SK-N-SH (cell line): ENCODE data around the gene PEBP1. TPM values are rescaled to one million over a fixed set of nuclear protein-coding genes. Genes with fewer than 3 reads are reported as not detected.

Experiments used
- CTCF ChIA-PET: fragments of 300-600, 350-600 bp; formaldehyde crosslinking; extraction: SDS; loops from one replicate; lab custom pipeline; 2021; lab: Yijun Ruan, JAX
- POLR2A ChIA-PET: fragments of 350-600 bp; sonication (Branson Sonifier 250); formaldehyde crosslinking; extraction: SDS; loops from one replicate; lab custom pipeline; 2020; ENCODE audit warnings: antibody characterized with exemption, inconsistent platforms; lab: Yijun Ruan, JAX
- DNase-seq: peaks from one replicate; pipeline ENCODE4 v3.0.0; 2012
- H2AFZ ChIP-seq: fragments of 200-600 bp; sonication (generic); 2 replicates; pipeline ENCODE4 v1.8.1; 2016; ENCODE audit warnings: antibody characterized with exemption, mild to moderate bottlenecking, low read depth
- H3F3A ChIP-seq: fragments of 200-600 bp; sonication (generic); replicated peaks from 2 replicates; pipeline ENCODE3; 2016; ENCODE audit warnings: antibody characterized with exemption, mild to moderate bottlenecking; ENCODE audit not compliant: insufficient read depth
- H3K27ac ChIP-seq, 2 experiments: fragments of 200-500 bp in 1 of 2; fragments of 200-600 bp in 1 of 2; sonication (Bioruptor generic) in 1 of 2; sonication (generic), shearing (Covaris generic) in 1 of 2; 2 replicates each; pipeline versions ENCODE4 v1.5.1 to v1.6.1; 2014 to 2016; ENCODE audit warnings: low read depth in 2 of 2, inconsistent platforms in 1 of 2, low read length in 1 of 2, mild to moderate bottlenecking in 1 of 2, mixed read lengths in 1 of 2
- H3K27me3 ChIP-seq: fragments of 200-600 bp; sonication (generic), shearing (Covaris generic); 2 replicates; pipeline ENCODE4 v1.6.1; 2016; ENCODE audit warnings: mixed run types; ENCODE audit not compliant: insufficient read depth
- H3K36me3 ChIP-seq, 2 experiments: fragments of 200-500 bp in 1 of 2; fragments of 200-600 bp in 1 of 2; sonication (Bioruptor generic) in 1 of 2; sonication (generic) in 1 of 2; replicated peaks in 1 of 2; 2 replicates each; pipeline versions ENCODE3 to v1.5.1; 2014 to 2016; ENCODE audit warnings: low read length in 1 of 2, mild to moderate bottlenecking in 1 of 2; ENCODE audit not compliant: insufficient read depth in 2 of 2, control insufficient read depth in 1 of 2
- H3K4me1 ChIP-seq, 2 experiments: fragments of 200-500 bp in 1 of 2; fragments of 200-600 bp in 1 of 2; sonication (Bioruptor generic) in 1 of 2; sonication (generic), shearing (Covaris generic) in 1 of 2; 2 replicates each; pipeline versions ENCODE4 v1.5.1 to v1.6.1; 2014 to 2016; ENCODE audit warnings: low read depth in 1 of 2, low read length in 1 of 2, mixed run types in 1 of 2; ENCODE audit not compliant: insufficient read depth in 2 of 2, control insufficient read depth in 1 of 2
- H3K4me2 ChIP-seq: fragments of 200-600 bp; sonication (generic), shearing (Covaris generic); 2 replicates; pipeline ENCODE4 v1.6.1; 2017; ENCODE audit warnings: mixed run types
- H3K4me3 ChIP-seq, 2 experiments: fragments of 200-500 bp in 1 of 2; fragments of 200-600 bp in 1 of 2; sonication (Bioruptor generic) in 1 of 2; sonication (generic), shearing (Covaris generic) in 1 of 2; 2 replicates each; pipeline versions ENCODE4 v1.5.1 to v1.8.1; 2014 to 2016; ENCODE audit warnings: low read depth in 2 of 2, inconsistent platforms in 1 of 2, low read length in 1 of 2, mild to moderate bottlenecking in 1 of 2, mixed read lengths in 1 of 2, moderate library complexity in 1 of 2
- H3K79me2 ChIP-seq: fragments of 200-600 bp; sonication (generic); 2 replicates; pipeline ENCODE4 v1.8.1; 2017; ENCODE audit warnings: mild to moderate bottlenecking; ENCODE audit not compliant: insufficient read depth
- H3K9ac ChIP-seq: fragments of 200-600 bp; sonication (generic); 2 replicates; pipeline ENCODE4 v1.6.1; 2017; ENCODE audit warnings: mixed run types
- H3K9me2 ChIP-seq: fragments of 200-600 bp; sonication (generic); 2 replicates; pipeline ENCODE4 v1.6.1; 2017; ENCODE audit warnings: mixed run types
- H3K9me3 ChIP-seq: fragments of 200-600 bp; sonication (generic); 2 replicates; pipeline ENCODE4 v1.6.1; 2017; ENCODE audit warnings: mixed run types, mild to moderate bottlenecking, moderate library complexity
- H4K20me1 ChIP-seq: fragments of 200-600 bp; sonication (generic); 2 replicates; pipeline ENCODE4 v1.6.1; 2017; ENCODE audit warnings: mild to moderate bottlenecking, mixed run types; ENCODE audit not compliant: insufficient read depth
- CTCF ChIP-seq: fragments of 200-600 bp; sonication (generic); IDR thresholded peaks from 2 replicates; pipeline ENCODE4 v1.6.1; 2017; ENCODE audit warnings: antibody characterized with exemption, mild to moderate bottlenecking, moderate library complexity
- EP300 ChIP-seq, 2 experiments: IDR thresholded peaks; 2 replicates each; pipeline versions ENCODE4 v1.4.0 to v1.6.1; 2012; ENCODE audit warnings: borderline replicate concordance in 1 of 2, low read depth in 1 of 2, low read length in 1 of 2
- EZH2phosphoT487 ChIP-seq: fragments of 200-600 bp; sonication (generic); IDR thresholded peaks from 2 replicates; pipeline ENCODE4 v1.6.1; 2017; ENCODE audit warnings: low read depth, mixed run types, mild to moderate bottlenecking, antibody characterized with exemption, moderate library complexity, borderline replicate concordance
- FOSL2 ChIP-seq: IDR thresholded peaks from 2 replicates; pipeline ENCODE4 v1.4.0; 2012; ENCODE audit warnings: low read depth, mild to moderate bottlenecking, moderate library complexity, borderline replicate concordance
- IRF3 ChIP-seq: fragments of 150-350 bp; IDR thresholded peaks from 2 replicates; pipeline ENCODE4 v1.6.1; 2016; ENCODE audit warnings: mild to moderate bottlenecking, low read depth, low read length
- NFIC ChIP-seq: IDR thresholded peaks from 2 replicates; pipeline ENCODE4 v1.4.0; 2012; ENCODE audit warnings: borderline replicate concordance
- NRF1 ChIP-seq: IDR thresholded peaks from 2 replicates; pipeline ENCODE4 v1.6.1; 2012; ENCODE audit warnings: low read depth, mild to moderate bottlenecking, low read length
- POLR2AphosphoS5 ChIP-seq: IDR thresholded peaks from 2 replicates; pipeline ENCODE4 v1.6.1; 2012; ENCODE audit warnings: low read depth, low read length
- RAD21 ChIP-seq: IDR thresholded peaks from 2 replicates; pipeline ENCODE4 v1.6.1; 2012; ENCODE audit warnings: mild to moderate bottlenecking, low read length
- RXRA ChIP-seq: IDR thresholded peaks from 2 replicates; pipeline ENCODE4 v1.4.0; 2012; ENCODE audit warnings: low read depth, mild to moderate bottlenecking, borderline replicate concordance
- SIN3A ChIP-seq: IDR thresholded peaks from 2 replicates; pipeline ENCODE4 v1.6.1; 2012; ENCODE audit warnings: low read depth, mild to moderate bottlenecking, low read length, moderate library complexity, borderline replicate concordance
- SMC3 ChIP-seq: IDR thresholded peaks from 2 replicates; pipeline ENCODE4 v1.6.1; 2012; ENCODE audit warnings: low read depth, low read length, improper control_type of control experiment
- TAF1 ChIP-seq: IDR thresholded peaks from 2 replicates; pipeline ENCODE4 v1.6.1; 2012; ENCODE audit warnings: low read depth, mild to moderate bottlenecking, low read length, moderate library complexity, borderline replicate concordance
- TCF12 ChIP-seq: IDR thresholded peaks from 2 replicates; pipeline ENCODE4 v1.4.0; 2012
- TEAD4 ChIP-seq: IDR thresholded peaks from 2 replicates; pipeline ENCODE4 v1.4.0; 2012; ENCODE audit warnings: mild to moderate bottlenecking, borderline replicate concordance; ENCODE audit not compliant: insufficient read depth
- YY1 ChIP-seq: IDR thresholded peaks from 2 replicates; pipeline ENCODE4 v1.4.0; 2012; ENCODE audit warnings: low read depth, mild to moderate bottlenecking
- WGBS: methylation state at CpG from one replicate; pipeline ENCODE4 v1.1.6; 2017; ENCODE audit warnings: low lambda C conversion rate; 5-methylcytosine and 5-hydroxymethylcytosine counted together
- polyA plus RNA-seq, 3 experiments: library from polyadenylated mRNA; depleted of rRNA; stranded (reverse); fragments of >200 nt; gene quantifications; 2 replicates each; pipeline ENCODE4 v1.2.3, GENCODE V29; 2012
- TF ChIP-seq, protein P1 (sequence below): IDR thresholded peaks from 2 replicates; pipeline ENCODE4 v1.4.0; 2012; ENCODE audit warnings: low read depth, borderline replicate concordance
- TF ChIP-seq, protein P2 (sequence below): IDR thresholded peaks from 2 replicates; pipeline ENCODE4 v1.4.0; 2012; ENCODE audit warnings: low read depth

Gene PEBP1
- polyA plus RNA-seq, 1 of the 3 experiments (the other 2 are of a cell fraction) = 219 TPM

DNA sequence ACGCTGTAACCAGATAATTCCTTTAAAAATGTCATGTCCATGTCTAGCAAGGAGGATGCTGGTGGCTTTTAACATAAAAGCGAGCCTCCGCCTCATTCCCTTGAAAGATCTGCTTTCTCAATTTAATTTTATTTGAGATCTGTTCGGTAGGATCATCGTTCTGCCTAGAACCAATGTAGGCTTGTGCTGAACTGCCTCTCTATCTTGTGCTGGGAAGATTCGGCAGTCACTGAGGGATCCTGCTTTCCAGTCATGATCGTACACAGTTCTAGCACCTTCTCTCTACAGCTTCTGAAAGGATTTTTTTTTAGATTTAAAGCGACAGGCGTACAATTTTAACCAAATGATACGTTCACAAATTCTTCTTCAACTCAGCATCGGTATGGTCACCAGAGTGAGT is 54.3 kb downstream of the PEBP1 start:
- ChIA-PET CTCF (interaction anchor here (1.1 to 4.2 kb wide), 4 partner anchors 9 to 188 kb away, joined by 3 to 34 read pairs (median 8); partner anchors contain the start of gene SUDS3), POLR2A (interaction anchor here (0.9 to 1.8 kb wide), 2 partner anchors 182 to 186 kb away, joined by 3 to 8 read pairs; partner anchors contain the start of genes SUDS3 and TAOK3)
- peak; percentile 33 for DNase-seq
- Histone ChIP-seq H3K27ac (peak overlapping the region; percentile 91 to 99), H3K36me3 (peaks cover 2 to 7% of the 10 kb centered on the region in 2 experiments), H4K20me1 (no peaks in the 10 kb centered on the region), H3K9me3 (no peaks in the 10 kb centered on the region), H2AFZ (peak overlapping the region; percentile 82), H3K27me3 (no peaks in the 10 kb centered on the region), H3K9me2 (no peaks in the 10 kb centered on the region), H3K9ac (peak overlapping the region; percentile 76), H3K4me2 (peak overlapping the region; percentile 92), H3F3A (peaks cover 27% of the 10 kb centered on the region), H3K79me2 (peaks cover 24% of the 10 kb centered on the region), H3K4me3 (peak overlapping the region; percentile 38 to 54), H3K4me1 (peaks cover 16 to 29% of the 10 kb centered on the region in 2 experiments; a peak in 3 of 4 replicates)
- TF ChIP-seq RAD21 (no peak), EP300 (IDR thresholded peaks at IDR 0.05; ENCODE audit: borderline replicate concordance in 1 of 2, low read depth in 1 of 2, low read length in 1 of 2) (peak in 1 of 2 experiments; percentile 33; a peak in 1 of 4 replicates)
- WGBS = 31% methylated on average over 11 of the region's 11 CpGs

- CTCF ChIA-PET = interaction anchor here (0.7 kb wide), 1 partner anchor 183 kb away, joined by 3 read pairs; the partner anchor contains the start of gene SUDS3
- 96% methylated on average over 5 of the region's 5 CpGs for WGBS
Observed at GRCh38 chr12:118193477-118193876, 57.6 kb downstream of the PEBP1 start.

More at GRCh38 chr12:118193477-118193876, 57.6 kb downstream of the PEBP1 start:
- H3K9ac ChIP-seq = no peak overlapping the region
- H3K4me2 ChIP-seq = no peak overlapping the region
- H3K27me3 ChIP-seq = no peaks in the 10 kb centered on the region
- H3K27ac ChIP-seq = no peak overlapping the region
- H3K36me3 ChIP-seq = peaks cover 2 to 14% of the 10 kb centered on the region in 2 experiments
- H2AFZ ChIP-seq = no peak overlapping the region
- peaks cover 5 to 18% of the 10 kb centered on the region in 2 experiments; a peak in 2 of 4 replicates for H3K4me1 ChIP-seq
- H3F3A ChIP-seq = peaks cover 25% of the 10 kb centered on the region
- H3K4me3 ChIP-seq = no peak overlapping the region
- H3K79me2 ChIP-seq = 0 out of 2 replicates have a peak, but pooled peaks cover 6% of the 10 kb centered on the region
- no peaks in the 10 kb centered on the region for H4K20me1 ChIP-seq
- H3K9me3 ChIP-seq = no peaks in the 10 kb centered on the region
- TF ChIP-seq FOSL2 (no peak), POLR2AphosphoS5 (no peak), IRF3 (no peak), SIN3A (no peak), EP300 (IDR thresholded peaks at IDR 0.05; ENCODE audit: borderline replicate concordance in 1 of 2, low read depth in 1 of 2, low read length in 1 of 2) (no peak), TEAD4 (no peak), NFIC (no peak), YY1 (no peak), CTCF (no peak), NRF1 (no peak), RXRA (no peak), TCF12 (no peak), EZH2phosphoT487 (no peak), TAF1 (no peak), SMC3 (no peak)
- TF ChIP-seq, protein P1, sequence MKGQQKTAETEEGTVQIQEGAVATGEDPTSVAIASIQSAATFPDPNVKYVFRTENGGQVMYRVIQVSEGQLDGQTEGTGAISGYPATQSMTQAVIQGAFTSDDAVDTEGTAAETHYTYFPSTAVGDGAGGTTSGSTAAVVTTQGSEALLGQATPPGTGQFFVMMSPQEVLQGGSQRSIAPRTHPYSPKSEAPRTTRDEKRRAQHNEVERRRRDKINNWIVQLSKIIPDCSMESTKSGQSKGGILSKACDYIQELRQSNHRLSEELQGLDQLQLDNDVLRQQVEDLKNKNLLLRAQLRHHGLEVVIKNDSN = no peak
- TF ChIP-seq, protein P2, sequence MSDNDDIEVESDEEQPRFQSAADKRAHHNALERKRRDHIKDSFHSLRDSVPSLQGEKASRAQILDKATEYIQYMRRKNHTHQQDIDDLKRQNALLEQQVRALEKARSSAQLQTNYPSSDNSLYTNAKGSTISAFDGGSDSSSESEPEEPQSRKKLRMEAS = no peak
- no peak for DNase-seq
- POLR2A ChIA-PET = no interaction called here
- H3K9me2 ChIP-seq = no peaks in the 10 kb centered on the region
